H1 (cell line): ENCODE measurements around the gene AGPAT4.

Experiments used
- BACH1 ChIP-seq: IDR thresholded peaks from 2 replicates; pipeline ENCODE4 v1.6.1; 2012; ENCODE audit warnings: low read length, improper control_type of control experiment
- CTCF ChIP-seq, 3 experiments: IDR thresholded peaks; 1 replicate in 2 of 3; 2 replicates in 1 of 3; pipeline versions ENCODE4 v1.5.1 to v1.6.1; 2011; ENCODE audit warnings: low read length in 3 of 3, mild to moderate bottlenecking in 3 of 3, inconsistent platforms in 2 of 3, low read depth in 1 of 3, moderate library complexity in 1 of 3; ENCODE audit not compliant: insufficient read depth in 1 of 3; ENCODE audit errors: control extremely low read depth in 1 of 3
- EZH2 ChIP-seq: fragments of 200-600 bp; sonication (generic); IDR thresholded peaks from 2 replicates; pipeline ENCODE4 v1.7.1; 2012; ENCODE audit warnings: low read depth, mild to moderate bottlenecking, moderate library complexity, low read length, inconsistent platforms; ENCODE audit not compliant: severe bottlenecking
- POLR2AphosphoS5 ChIP-seq: IDR thresholded peaks from 2 replicates; pipeline ENCODE4 v1.6.1; 2011; ENCODE audit warnings: low read depth, low read length
- SIRT6 ChIP-seq: IDR thresholded peaks from one replicate; pipeline ENCODE4 v1.7.1; 2012; ENCODE audit warnings: low read length, inconsistent platforms
- TF ChIP-seq, protein P1 (sequence below): IDR thresholded peaks from 2 replicates; pipeline ENCODE4 v1.6.1; 2012; ENCODE audit warnings: inconsistent platforms

DNA sequence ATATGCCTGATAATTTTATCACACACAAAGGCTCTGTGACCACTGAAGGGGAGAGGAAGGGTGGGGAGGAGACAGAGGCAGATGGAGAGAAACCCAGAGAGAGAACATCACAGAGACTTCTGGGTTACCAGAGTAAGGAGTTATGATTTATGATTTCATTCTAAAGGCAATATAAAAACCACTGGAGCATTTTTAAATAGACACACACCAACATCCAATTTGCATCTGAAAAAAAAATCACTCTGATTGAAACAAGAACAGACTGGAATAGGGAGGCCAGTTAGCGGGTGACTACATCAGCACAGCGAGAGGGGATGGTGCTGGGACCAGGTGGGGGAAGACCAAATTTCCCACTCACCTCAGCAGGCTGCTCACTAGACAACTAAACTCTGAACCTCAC lies 104.8 kb downstream of the AGPAT4 start:
- TF ChIP-seq SIRT6 (no peak), CTCF (IDR thresholded peaks at IDR 0.05; ENCODE audit: control extremely low read depth in 1 of 3, insufficient read depth in 1 of 3, low read depth in 1 of 3, low read length in 3 of 3) (no peak), BACH1 (no peak), POLR2AphosphoS5 (no peak), EZH2 (no peak)
- TF ChIP-seq, protein P1, sequence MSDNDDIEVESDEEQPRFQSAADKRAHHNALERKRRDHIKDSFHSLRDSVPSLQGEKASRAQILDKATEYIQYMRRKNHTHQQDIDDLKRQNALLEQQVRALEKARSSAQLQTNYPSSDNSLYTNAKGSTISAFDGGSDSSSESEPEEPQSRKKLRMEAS = no peak
